ENCODE data around the gene BUB1B.

DNA sequence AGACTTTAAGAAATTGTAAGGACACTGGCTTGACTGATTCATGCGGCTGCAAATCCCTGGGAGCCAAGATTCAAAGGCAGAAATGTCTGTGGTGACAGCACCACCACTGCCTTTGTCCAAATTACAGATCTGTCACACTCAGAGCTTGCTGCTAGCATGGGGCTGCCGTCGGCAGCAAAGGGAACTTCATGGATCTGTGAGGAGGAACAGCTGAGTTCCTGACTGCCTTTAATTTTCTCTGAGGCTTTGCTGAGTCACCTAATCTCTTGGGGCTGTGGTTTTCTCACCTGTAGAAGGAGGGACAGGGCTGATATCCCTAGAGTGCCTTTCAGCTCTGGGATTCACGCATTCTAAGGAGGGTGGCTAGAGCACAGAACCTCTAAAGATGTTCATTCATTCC lies 73.9 kb downstream of the BUB1B start:
- TF ChIP-seq POLR2A (IDR thresholded peaks at IDR 0.05) = no peak
- TF ChIP-seq, protein P1, sequence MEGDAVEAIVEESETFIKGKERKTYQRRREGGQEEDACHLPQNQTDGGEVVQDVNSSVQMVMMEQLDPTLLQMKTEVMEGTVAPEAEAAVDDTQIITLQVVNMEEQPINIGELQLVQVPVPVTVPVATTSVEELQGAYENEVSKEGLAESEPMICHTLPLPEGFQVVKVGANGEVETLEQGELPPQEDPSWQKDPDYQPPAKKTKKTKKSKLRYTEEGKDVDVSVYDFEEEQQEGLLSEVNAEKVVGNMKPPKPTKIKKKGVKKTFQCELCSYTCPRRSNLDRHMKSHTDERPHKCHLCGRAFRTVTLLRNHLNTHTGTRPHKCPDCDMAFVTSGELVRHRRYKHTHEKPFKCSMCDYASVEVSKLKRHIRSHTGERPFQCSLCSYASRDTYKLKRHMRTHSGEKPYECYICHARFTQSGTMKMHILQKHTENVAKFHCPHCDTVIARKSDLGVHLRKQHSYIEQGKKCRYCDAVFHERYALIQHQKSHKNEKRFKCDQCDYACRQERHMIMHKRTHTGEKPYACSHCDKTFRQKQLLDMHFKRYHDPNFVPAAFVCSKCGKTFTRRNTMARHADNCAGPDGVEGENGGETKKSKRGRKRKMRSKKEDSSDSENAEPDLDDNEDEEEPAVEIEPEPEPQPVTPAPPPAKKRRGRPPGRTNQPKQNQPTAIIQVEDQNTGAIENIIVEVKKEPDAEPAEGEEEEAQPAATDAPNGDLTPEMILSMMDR (IDR thresholded peaks at IDR 0.05) = no peak
